HepG2 (cell line): ENCODE data around the gene CFAP46. TPM values are rescaled to one million over a fixed set of nuclear protein-coding genes. Genes with fewer than 3 reads are reported as not detected.

ENCODE experiments used
- ATAC-seq: fragments of 200-7000 bp; cut with Tn5 transposase; 3 replicates; pipeline ENCODE4 v1.9.1; 2020; ENCODE audit warnings: mild to moderate bottlenecking, moderate library complexity
- BruUV-seq: library from RNA; stranded (reverse); fragments of 400-500 nt; replicated peaks from 2 replicates; lab custom pipeline; 2021; lab: Mats Ljungman, UMichigan
- CTCF ChIA-PET: fragments of 300-600 bp; formaldehyde crosslinking; extraction: SDS; loops from one replicate; lab custom pipeline; 2021; ENCODE audit warnings: low total read pairs, inconsistent platforms, low intra/inter-chr PET ratio; lab: Yijun Ruan, JAX
- POLR2A ChIA-PET: fragments of 350-600 bp; sonication (Branson Sonifier 250); formaldehyde crosslinking; loops from one replicate; lab custom pipeline; 2020; ENCODE audit warnings: antibody characterized with exemption, inconsistent platforms; lab: Yijun Ruan, JAX
- DNase-seq: peaks from one replicate; pipeline ENCODE4 v3.0.0-alpha.2; 2015; ENCODE audit warnings: low spot score
- FAIRE-seq: peaks from 3 replicates; lab custom pipeline; 2011; peaks lifted over from hg19 to GRCh38; lab: Jason Lieb, UNC
- H2AFZ ChIP-seq: one replicate; pipeline ENCODE4 v1.6.1; 2011; ENCODE audit warnings: low read length, inconsistent platforms
- H3K27ac ChIP-seq: fragments of 300-600 bp; 3 replicates; pipeline ENCODE4 v1.8.0; 2011; ENCODE audit warnings: mixed run types, mild to moderate bottlenecking, mixed read lengths, low read length, inconsistent platforms; ENCODE audit not compliant: insufficient read depth; ENCODE audit errors: extremely low read length
- H3K27me3 ChIP-seq, 2 experiments: fragments of 200-600 bp in 1 of 2; 2 replicates in 1 of 2; 3 replicates in 1 of 2; pipeline versions ENCODE4 v1.6.0 to v1.8.0; 2011; ENCODE audit warnings: low read length in 2 of 2, mild to moderate bottlenecking in 2 of 2, moderate library complexity in 2 of 2, inconsistent platforms in 1 of 2; ENCODE audit not compliant: insufficient read depth in 2 of 2, control insufficient read depth in 1 of 2
- H3K36me3 ChIP-seq, 2 experiments: fragments of 200-600 bp in 1 of 2; replicated peaks in 1 of 2; 2 replicates in 1 of 2; 3 replicates in 1 of 2; pipeline versions ENCODE4 v1.5.1 to v1.8.0; 2011; ENCODE audit warnings: low read length in 2 of 2, inconsistent platforms in 1 of 2; ENCODE audit not compliant: insufficient read depth in 2 of 2, control insufficient read depth in 1 of 2
- H3K4me1 ChIP-seq: 2 replicates; pipeline ENCODE4 v1.5.1; 2012; ENCODE audit warnings: low read length, inconsistent platforms; ENCODE audit not compliant: insufficient read depth
- H3K4me2 ChIP-seq: 2 replicates; pipeline ENCODE4 v1.6.0; 2011; ENCODE audit warnings: low read depth, low read length, inconsistent platforms
- H3K4me3 ChIP-seq, 3 experiments: fragments of 200-600 bp in 1 of 3; sonication (generic), shearing (Covaris generic) in 1 of 3; replicated peaks in 1 of 3; 2 replicates each; pipeline ENCODE4 v1.5.1; 2011 to 2016; ENCODE audit warnings: low read length in 3 of 3, inconsistent platforms in 2 of 3, low read depth in 2 of 3, mild to moderate bottlenecking in 2 of 3, control low read depth in 1 of 3, mixed read lengths in 1 of 3; ENCODE audit not compliant: insufficient read depth in 1 of 3
- H3K79me2 ChIP-seq: one replicate; pipeline ENCODE4 v1.6.1; 2011; ENCODE audit warnings: low read length, inconsistent platforms; ENCODE audit not compliant: insufficient read depth
- H3K9ac ChIP-seq: 2 replicates; pipeline ENCODE4 v1.6.0; 2011; ENCODE audit warnings: mild to moderate bottlenecking, low read depth, low read length, inconsistent platforms; ENCODE audit not compliant: insufficient read depth
- H3K9me3 ChIP-seq: 2 replicates; pipeline ENCODE4 v1.5.1; 2012; ENCODE audit warnings: mild to moderate bottlenecking, low read length
- H4K20me1 ChIP-seq: 2 replicates; pipeline ENCODE4 v1.6.0; 2011; ENCODE audit warnings: inconsistent platforms, mild to moderate bottlenecking, low read length, moderate library complexity; ENCODE audit not compliant: insufficient read depth
- CBX5 ChIP-seq: sonication (generic); formaldehyde crosslinking; IDR thresholded peaks from 2 replicates; pipeline ENCODE4 v1.4.0; 2020; ENCODE audit warnings: missing genetic modification reagents, borderline replicate concordance
- GFI1 ChIP-seq: sonication (generic); formaldehyde crosslinking; IDR thresholded peaks from 2 replicates; pipeline ENCODE4 v1.5.0; 2020; ENCODE audit warnings: missing genetic modification reagents, mild to moderate bottlenecking, borderline replicate concordance
- HMGA1 ChIP-seq: sonication (generic); formaldehyde crosslinking; conservative IDR thresholded peaks from 2 replicates; pipeline ENCODE4 v1.4.0; 2020; ENCODE audit warnings: missing genetic modification reagents
- NBN ChIP-seq: fragments of 450-650 bp; conservative IDR thresholded peaks from 2 replicates; pipeline ENCODE4 v1.6.1; 2017
- POLR2A ChIP-seq, 2 experiments: IDR thresholded peaks; 2 replicates each; pipeline ENCODE4 v1.6.1; 2011; ENCODE audit warnings: low read depth in 2 of 2, low read length in 2 of 2, mild to moderate bottlenecking in 1 of 2, moderate library complexity in 1 of 2; ENCODE audit not compliant: insufficient read depth in 1 of 2
- RBM39 ChIP-seq: fragments of 200-400 bp; formaldehyde crosslinking; IDR thresholded peaks from one replicate; pipeline ENCODE4 v1.6.1; 2018; ENCODE audit warnings: antibody characterized with exemption, mild to moderate bottlenecking, low read depth, low read length; ENCODE audit not compliant: poor library complexity, severe bottlenecking
- ZNF577 ChIP-seq: sonication (generic); formaldehyde crosslinking; IDR thresholded peaks from 2 replicates; pipeline ENCODE4 v1.4.0; 2020; ENCODE audit warnings: mild to moderate bottlenecking, low read depth, missing genetic modification reagents, borderline replicate concordance
- WGBS: methylation state at CpG from one replicate; pipeline ENCODE4 v1.1.6; 2017; ENCODE audit warnings: low lambda C conversion rate; 5-methylcytosine and 5-hydroxymethylcytosine counted together
- in situ Hi-C: cut with HindIII; loops from 2 replicates; pipeline ENCODE4 v1.10.0; 2017; ENCODE audit warnings: low pct_unique_long_range_greater_than_20kb; ENCODE audit not compliant: extremely low pct_ligation_motif_present
- intact Hi-C: fragments of 100-400 bp; cut with micrococcal nuclease; formaldehyde crosslinking; loops from one replicate; pipeline ENCODE4 v1.10.0; 2022; ENCODE audit not compliant: unreplicated experiment
- polyA plus RNA-seq, 8 experiments: library from polyadenylated mRNA; depleted of rRNA in 3 of 8; stranded (reverse) in 7 of 8; unstranded in 1 of 8; fragments of >200 nt; fragmentation: Illumina TruSeq in 4 of 8; extraction: Trizol in 4 of 8; gene quantifications; 2 replicates each; pipeline versions ENCODE4 v1.2.1 to v1.2.3, GENCODE V29; 2011 to 2016; ENCODE audit warnings: low read depth in 4 of 8, missing spikeins in 1 of 8, mixed read lengths in 1 of 8; ENCODE audit not compliant: insufficient read depth in 1 of 8
- total RNA-seq, 5 experiments: library from RNA; depleted of rRNA; stranded (reverse); fragments of >200 nt; fragmentation: Illumina TruSeq; extraction: Trizol; gene quantifications; 2 replicates each; pipeline ENCODE4 v1.2.3, GENCODE V29; 2016; ENCODE audit warnings: low read depth in 1 of 5
- TF ChIP-seq, protein P1 (sequence below): sonication (generic); formaldehyde crosslinking; IDR thresholded peaks from 2 replicates; pipeline ENCODE4 v1.5.0; 2020; ENCODE audit warnings: missing genetic modification reagents
- TF ChIP-seq, protein P2 (sequence below): sonication (generic); formaldehyde crosslinking; IDR thresholded peaks from 2 replicates; pipeline ENCODE4 v1.5.0; 2020; ENCODE audit warnings: mild to moderate bottlenecking, missing genetic modification reagents, moderate library complexity

Gene CFAP46
- total and polyA plus RNA-seq, 2 of the 13 experiments (the other 11 are each of a cell fraction or from before 2014, with no cell fraction given): 0.24 to 0.84 TPM

DNA sequence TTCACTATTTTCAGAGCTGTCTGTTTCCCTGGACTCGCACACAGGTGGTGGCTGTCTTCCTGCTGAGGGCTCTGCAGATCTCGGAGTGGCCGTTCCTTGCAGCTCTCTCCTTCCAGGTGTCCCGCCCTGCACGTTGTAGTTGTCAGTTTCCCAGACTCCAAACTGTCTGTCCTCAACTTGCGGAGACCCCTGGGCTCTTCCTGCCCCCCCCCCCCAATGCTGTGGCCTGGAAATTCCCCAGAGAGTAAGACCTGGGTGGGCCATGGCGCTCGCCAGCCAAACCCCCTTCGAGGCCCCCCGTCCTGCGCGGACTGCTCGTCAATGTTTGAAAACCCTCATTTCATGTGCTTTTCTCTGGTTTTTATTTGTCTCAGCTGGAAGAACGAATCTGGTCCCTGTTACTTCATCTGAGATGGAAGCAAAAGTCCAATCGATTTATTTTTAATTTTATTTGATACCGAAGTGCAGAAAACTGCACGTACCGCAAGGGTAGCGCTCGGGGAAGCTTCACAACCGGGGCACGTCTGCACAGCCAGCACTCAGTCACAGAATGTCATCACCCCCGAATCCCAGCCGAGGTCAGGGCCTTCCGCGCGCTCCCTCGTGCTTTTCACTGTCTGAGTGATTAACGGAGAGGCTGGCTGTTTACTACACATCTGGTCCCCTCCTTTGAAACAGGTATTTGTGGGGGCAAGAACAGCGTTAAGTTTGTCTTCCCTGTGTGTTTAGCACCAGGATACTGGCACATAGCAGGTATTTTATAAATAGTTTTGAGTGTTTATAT, 110.0 kb downstream of the CFAP46 start:
- Histone ChIP-seq H4K20me1 (no peaks in the 10 kb centered on the region), H3K27ac (no peak overlapping the region), H3K36me3 (no peaks in the 10 kb centered on the region), H3K27me3 (peaks cover 6 to 52% of the 10 kb centered on the region in 2 experiments), H3K79me2 (no peaks in the 10 kb centered on the region), H3K9me3 (no peaks in the 10 kb centered on the region), H2AFZ (no peak overlapping the region), H3K4me3 (no peak overlapping the region), H3K9ac (no peak overlapping the region), H3K4me1 (peaks cover 16% of the 10 kb centered on the region), H3K4me2 (no peak overlapping the region)
- intact Hi-C loops: no loop called here
- DNase-seq (no peak), ATAC-seq (no peak), FAIRE-seq (no peak)
- ChIA-PET CTCF (no interaction called here), POLR2A (interaction anchor here (0.6 kb wide), 1 partner anchor 328 kb away, joined by 4 read pairs; no protein-coding TSS in a partner anchor)
- no TSS peak for BruUV-seq
- WGBS: 32% methylated on average over 30 of the region's 30 CpGs
- in situ Hi-C loops: no loop called here
- TF ChIP-seq, protein P1, sequence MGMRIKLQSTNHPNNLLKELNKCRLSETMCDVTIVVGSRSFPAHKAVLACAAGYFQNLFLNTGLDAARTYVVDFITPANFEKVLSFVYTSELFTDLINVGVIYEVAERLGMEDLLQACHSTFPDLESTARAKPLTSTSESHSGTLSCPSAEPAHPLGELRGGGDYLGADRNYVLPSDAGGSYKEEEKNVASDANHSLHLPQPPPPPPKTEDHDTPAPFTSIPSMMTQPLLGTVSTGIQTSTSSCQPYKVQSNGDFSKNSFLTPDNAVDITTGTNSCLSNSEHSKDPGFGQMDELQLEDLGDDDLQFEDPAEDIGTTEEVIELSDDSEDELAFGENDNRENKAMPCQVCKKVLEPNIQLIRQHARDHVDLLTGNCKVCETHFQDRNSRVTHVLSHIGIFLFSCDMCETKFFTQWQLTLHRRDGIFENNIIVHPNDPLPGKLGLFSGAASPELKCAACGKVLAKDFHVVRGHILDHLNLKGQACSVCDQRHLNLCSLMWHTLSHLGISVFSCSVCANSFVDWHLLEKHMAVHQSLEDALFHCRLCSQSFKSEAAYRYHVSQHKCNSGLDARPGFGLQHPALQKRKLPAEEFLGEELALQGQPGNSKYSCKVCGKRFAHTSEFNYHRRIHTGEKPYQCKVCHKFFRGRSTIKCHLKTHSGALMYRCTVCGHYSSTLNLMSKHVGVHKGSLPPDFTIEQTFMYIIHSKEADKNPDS (CRISPR knock-in tag): no peak
- TF ChIP-seq ZNF577 (no peak), POLR2A (IDR thresholded peaks at IDR 0.05; ENCODE audit: insufficient read depth in 1 of 2, low read depth in 2 of 2, low read length in 2 of 2) (no peak), GFI1 (no peak), HMGA1 (CRISPR knock-in tag) (no peak), CBX5 (CRISPR knock-in tag) (no peak), RBM39 (no peak), NBN (no peak)
- TF ChIP-seq, protein P2, sequence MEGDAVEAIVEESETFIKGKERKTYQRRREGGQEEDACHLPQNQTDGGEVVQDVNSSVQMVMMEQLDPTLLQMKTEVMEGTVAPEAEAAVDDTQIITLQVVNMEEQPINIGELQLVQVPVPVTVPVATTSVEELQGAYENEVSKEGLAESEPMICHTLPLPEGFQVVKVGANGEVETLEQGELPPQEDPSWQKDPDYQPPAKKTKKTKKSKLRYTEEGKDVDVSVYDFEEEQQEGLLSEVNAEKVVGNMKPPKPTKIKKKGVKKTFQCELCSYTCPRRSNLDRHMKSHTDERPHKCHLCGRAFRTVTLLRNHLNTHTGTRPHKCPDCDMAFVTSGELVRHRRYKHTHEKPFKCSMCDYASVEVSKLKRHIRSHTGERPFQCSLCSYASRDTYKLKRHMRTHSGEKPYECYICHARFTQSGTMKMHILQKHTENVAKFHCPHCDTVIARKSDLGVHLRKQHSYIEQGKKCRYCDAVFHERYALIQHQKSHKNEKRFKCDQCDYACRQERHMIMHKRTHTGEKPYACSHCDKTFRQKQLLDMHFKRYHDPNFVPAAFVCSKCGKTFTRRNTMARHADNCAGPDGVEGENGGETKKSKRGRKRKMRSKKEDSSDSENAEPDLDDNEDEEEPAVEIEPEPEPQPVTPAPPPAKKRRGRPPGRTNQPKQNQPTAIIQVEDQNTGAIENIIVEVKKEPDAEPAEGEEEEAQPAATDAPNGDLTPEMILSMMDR (CRISPR knock-in tag): no peak
